GM21619 (cell line): ENCODE results near the gene RTP3.
"Not testable (repeated sequence)": the region's sequence is repeated elsewhere in the genome, so short reads cannot be mapped to it uniquely, and the experiment has no call there.

Source experiments
- ATAC-seq: cut with Tn5 transposase; IDR thresholded peaks from one replicate; pipeline ENCODE4 v1.9.1; 2021; ENCODE audit not compliant: unreplicated experiment

RTP3 gene

GRCh38 chr3:46490338-46491084 lies 7.3 kb upstream of the RTP3 start:
- no peak for ATAC-seq

- no peak for ATAC-seq
Observed at GRCh38 chr3:46491089-46492070, 6.4 kb upstream of the RTP3 start.

- ATAC-seq: no peak
Observed at GRCh38 chr3:46492890-46493547, 4.8 kb upstream of the RTP3 start.

GRCh38 chr3:46494491-46494890 lies 3.3 kb upstream of the RTP3 start:
- ATAC-seq: not testable (repeated sequence)

GRCh38 chr3:46495901-46496456 lies 1.8 kb upstream of the RTP3 start:
- ATAC-seq: no peak

GRCh38 chr3:46496746-46497555 lies 825 bp upstream of the RTP3 start:
- no peak for ATAC-seq

- no peak for ATAC-seq
Observed at GRCh38 chr3:46498916-46499519, 1.2 kb downstream of the RTP3 start.

GRCh38 chr3:46500656-46501635 lies 3.2 kb downstream of the RTP3 start:
- ATAC-seq: no peak

GRCh38 chr3:46501702-46502101 lies 3.9 kb downstream of the RTP3 start:
- no peak for ATAC-seq

GRCh38 chr3:46503200-46503874 lies 5.6 kb downstream of the RTP3 start:
- no peak for ATAC-seq

- ATAC-seq: no peak
Observed at GRCh38 chr3:46504789-46505188, 7.0 kb downstream of the RTP3 start.

- ATAC-seq: no peak
Observed at GRCh38 chr3:46505953-46506352, 8.2 kb downstream of the RTP3 start.

GRCh38 chr3:46506526-46506925 lies 8.8 kb downstream of the RTP3 start:
- ATAC-seq: no peak

GRCh38 chr3:46508850-46509591 lies 11.2 kb downstream of the RTP3 start:
- no peak for ATAC-seq

- ATAC-seq: no peak
Observed at GRCh38 chr3:46509661-46510187, 11.9 kb downstream of the RTP3 start.

- ATAC-seq: no peak
Observed at GRCh38 chr3:46512191-46512749, 14.5 kb downstream of the RTP3 start.

- ATAC-seq: no peak
Observed at GRCh38 chr3:46516521-46516920, 18.7 kb downstream of the RTP3 start.
